Sigmoid colon (tissue), 7 donors: ENCODE measurements around the gene DNAJC12. TPM values are rescaled to one million over a fixed set of nuclear protein-coding genes. Genes with fewer than 3 reads are reported as not detected.
"Not testable (repeated sequence)": the region's sequence is repeated elsewhere in the genome, so short reads cannot be mapped to it uniquely, and the experiment has no call there.

Experiments used
- DNase-seq: peaks from one replicate; pipeline ENCODE4 v3.0.0-alpha.2; 2019
- H3K27ac ChIP-seq, 4 donors: fragments of 200-600 bp; sonication (generic); one replicate each; pipeline ENCODE4 v1.5.1; 2016 to 2019; ENCODE audit warnings: mild to moderate bottlenecking in 1 of 4
- H3K27me3 ChIP-seq, 3 donors: fragments of 200-600 bp; sonication (generic); one replicate each; pipeline ENCODE4 v1.5.1; 2019; ENCODE audit warnings: mild to moderate bottlenecking in 1 of 3
- H3K36me3 ChIP-seq, 4 donors: fragments of 200-600 bp; sonication (generic); one replicate each; pipeline ENCODE4 v1.5.1; 2016 to 2019
- H3K4me1 ChIP-seq, 4 donors: fragments of 200-600 bp; sonication (generic); one replicate each; pipeline ENCODE4 v1.5.1; 2017 to 2019
- H3K4me3 ChIP-seq, 4 donors: fragments of 200-600 bp; sonication (generic); one replicate each; pipeline ENCODE4 v1.5.1; 2017 to 2019; ENCODE audit warnings: mild to moderate bottlenecking in 2 of 4, moderate library complexity in 1 of 4
- H3K9me3 ChIP-seq, 4 donors: fragments of 200-600 bp in 3 of 4; sonication (generic) in 3 of 4; one replicate each; pipeline versions ENCODE4 v1.5.1 to v1.6.1; 2013 to 2019
- EP300 ChIP-seq, 4 donors: sonication (generic); formaldehyde crosslinking; IDR thresholded peaks; one replicate each; pipeline ENCODE4 v1.6.1; 2017; ENCODE audit warnings: antibody characterized with exemption in 4 of 4
- POLR2A ChIP-seq, 2 donors: fragments of 450-650 bp; IDR thresholded peaks; one replicate each; pipeline ENCODE4 v1.6.1; 2016; ENCODE audit warnings: antibody characterized with exemption in 2 of 2, mild to moderate bottlenecking in 2 of 2, moderate library complexity in 2 of 2
- POLR2AphosphoS5 ChIP-seq, 4 donors: sonication (generic); formaldehyde crosslinking; IDR thresholded peaks; one replicate each; pipeline ENCODE4 v1.6.1; 2017; ENCODE audit warnings: antibody characterized with exemption in 4 of 4
- WGBS, 2 donors: extraction: QIAGEN DNeasy Blood & Tissue Kit; methylation state at CpG; one replicate each; pipeline ENCODE4 v1.1.7; 2013; 5-methylcytosine and 5-hydroxymethylcytosine counted together
- intact Hi-C: fragments of 100-400 bp; cut with DNase I; formaldehyde crosslinking; loops from one replicate; pipeline ENCODE4 v1.15.1; 2023
- polyA plus RNA-seq, 3 donors: library from polyadenylated mRNA; stranded (reverse); fragments of 200-250 nt; gene quantifications; one replicate each; pipeline ENCODE4 v1.2.3, GENCODE V29; 2013
- total RNA-seq, 4 donors: library from RNA; depleted of rRNA; stranded (reverse); fragments of >200 nt; gene quantifications; one replicate each; pipeline ENCODE4 v1.1.0, GENCODE V29; 2016
- TF ChIP-seq, protein P1 (sequence below), 4 experiments: fragments of 450-650 bp in 3 of 4; fragments of 200-600 bp in 1 of 4; IDR thresholded peaks; one replicate each; pipeline ENCODE4 v1.5.1; 2016 to 2019; ENCODE audit warnings: antibody characterized with exemption in 4 of 4, mild to moderate bottlenecking in 3 of 4, moderate library complexity in 2 of 4
- donor health status: healthy with polysubstance abuse.
- donor health status: Bipolar disorder and iron deficiency.
- donor health status: healthy.

Gene DNAJC12
- total and polyA plus RNA-seq, 7 donors, result 7.2 to 51.1 (median 12.1) TPM

DNA sequence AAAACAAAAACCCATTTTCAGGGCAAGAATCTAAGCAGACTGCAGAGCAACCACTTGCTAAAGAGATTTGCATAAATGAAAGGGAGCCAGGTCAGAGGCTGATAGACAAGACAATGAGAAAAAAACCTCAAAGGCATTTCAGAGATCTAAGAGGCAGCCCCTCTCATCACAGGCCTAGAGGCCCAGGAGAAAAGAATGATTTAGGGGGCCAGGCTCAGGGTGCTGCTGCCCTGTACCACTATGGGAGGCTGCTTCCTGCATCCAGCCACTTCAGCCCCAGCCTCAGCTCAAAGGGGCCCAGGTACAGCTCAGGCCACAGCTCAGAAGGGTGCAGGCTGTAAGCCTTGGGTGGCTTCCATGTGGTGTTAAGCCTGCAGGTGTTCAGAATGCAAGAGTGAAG lies 3.7 kb upstream of the DNAJC12 start:
- Histone ChIP-seq H3K4me1 (peaks cover 0 to 11% (median 1%) of the 10 kb centered on the region in 4 donors), H3K27ac (no peak overlapping the region), H3K4me3 (no peak overlapping the region), H3K27me3 (no peaks in the 10 kb centered on the region), H3K9me3 (no peaks in the 10 kb centered on the region), H3K36me3 (no peaks in the 10 kb centered on the region)
- DNase-seq, result no peak
- no peak for TF ChIP-seq POLR2A (IDR thresholded peaks at IDR 0.05)
- TF ChIP-seq EP300 (IDR thresholded peaks at IDR 0.05), result no peak
- TF ChIP-seq, protein P1, sequence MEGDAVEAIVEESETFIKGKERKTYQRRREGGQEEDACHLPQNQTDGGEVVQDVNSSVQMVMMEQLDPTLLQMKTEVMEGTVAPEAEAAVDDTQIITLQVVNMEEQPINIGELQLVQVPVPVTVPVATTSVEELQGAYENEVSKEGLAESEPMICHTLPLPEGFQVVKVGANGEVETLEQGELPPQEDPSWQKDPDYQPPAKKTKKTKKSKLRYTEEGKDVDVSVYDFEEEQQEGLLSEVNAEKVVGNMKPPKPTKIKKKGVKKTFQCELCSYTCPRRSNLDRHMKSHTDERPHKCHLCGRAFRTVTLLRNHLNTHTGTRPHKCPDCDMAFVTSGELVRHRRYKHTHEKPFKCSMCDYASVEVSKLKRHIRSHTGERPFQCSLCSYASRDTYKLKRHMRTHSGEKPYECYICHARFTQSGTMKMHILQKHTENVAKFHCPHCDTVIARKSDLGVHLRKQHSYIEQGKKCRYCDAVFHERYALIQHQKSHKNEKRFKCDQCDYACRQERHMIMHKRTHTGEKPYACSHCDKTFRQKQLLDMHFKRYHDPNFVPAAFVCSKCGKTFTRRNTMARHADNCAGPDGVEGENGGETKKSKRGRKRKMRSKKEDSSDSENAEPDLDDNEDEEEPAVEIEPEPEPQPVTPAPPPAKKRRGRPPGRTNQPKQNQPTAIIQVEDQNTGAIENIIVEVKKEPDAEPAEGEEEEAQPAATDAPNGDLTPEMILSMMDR (IDR thresholded peaks at IDR 0.05), result no peak
- TF ChIP-seq POLR2AphosphoS5 (IDR thresholded peaks at IDR 0.05), result no peak
- intact Hi-C loops, result no loop called here

DNA sequence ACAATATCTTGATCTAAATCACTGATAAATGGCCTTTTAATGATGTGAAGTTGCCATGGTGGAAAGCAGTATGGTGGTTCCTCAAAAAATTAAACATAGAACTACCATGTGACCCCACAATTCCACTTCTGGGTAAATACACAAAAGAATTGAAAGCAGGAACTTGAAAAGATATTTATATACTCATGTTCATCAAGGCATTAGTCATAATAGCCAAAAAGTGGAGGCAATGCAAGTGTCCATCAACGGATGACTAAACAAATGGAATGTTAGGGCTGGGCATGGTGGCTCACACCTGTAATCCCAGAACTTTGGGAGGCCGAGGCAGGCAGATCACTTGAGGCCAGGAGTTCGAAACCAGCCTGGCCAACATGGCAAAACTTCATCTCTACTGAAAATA lies 2.0 kb upstream of the DNAJC12 start:
- TF ChIP-seq EP300 (IDR thresholded peaks at IDR 0.05), result no peak
- no peak for TF ChIP-seq POLR2A (IDR thresholded peaks at IDR 0.05)
- TF ChIP-seq, protein P1 (IDR thresholded peaks at IDR 0.05), result no peak
- TF ChIP-seq POLR2AphosphoS5 (IDR thresholded peaks at IDR 0.05), result no peak
- intact Hi-C loops, result no loop called here

DNA sequence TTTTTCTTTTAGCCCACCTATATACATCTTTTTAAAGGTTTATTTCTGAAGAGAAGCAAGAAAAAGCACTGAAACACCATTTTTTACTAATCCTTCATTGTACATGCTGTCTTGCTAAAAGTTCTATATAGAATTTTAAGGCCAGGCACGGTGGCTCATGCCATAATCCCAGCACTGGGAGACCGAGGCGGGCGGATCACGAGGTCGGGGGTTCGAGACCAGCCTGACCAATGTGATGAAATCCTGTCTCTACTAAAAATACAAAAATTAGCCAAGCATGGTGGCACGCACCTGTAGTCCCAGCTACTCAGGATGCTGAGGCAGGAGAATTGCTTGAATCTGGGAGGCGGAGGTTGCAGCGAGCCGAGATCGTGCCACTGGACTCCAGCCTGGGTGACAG lies 1.5 kb upstream of the DNAJC12 start:
- H3K4me3 ChIP-seq, H3K36me3 ChIP-seq, DNase-seq, H3K27me3 ChIP-seq, H3K9me3 ChIP-seq, H3K27ac ChIP-seq, intact Hi-C loops: not testable (repeated sequence)
- 96 to 98% methylated on average over 12 of the region's 12 CpGs for WGBS, 2 donors
- peaks cover 0 to 11% (median 1%) of the 10 kb centered on the region in 4 donors for H3K4me1 ChIP-seq

More for the DNA sequence above, 2.0 kb upstream of the DNAJC12 start:
- H3K4me1 ChIP-seq, result peaks cover 0 to 11% (median 1%) of the 10 kb centered on the region in 4 donors
- no peak overlapping the region for H3K4me3 ChIP-seq
- H3K9me3 ChIP-seq, result no peaks in the 10 kb centered on the region
- DNase-seq, result no peak
- H3K27me3 ChIP-seq, result no peaks in the 10 kb centered on the region
- H3K27ac ChIP-seq, result no peak overlapping the region
- WGBS, 2 donors, result 90 to 93% methylated on average over 3 of the region's 3 CpGs
- no peaks in the 10 kb centered on the region for H3K36me3 ChIP-seq

DNA sequence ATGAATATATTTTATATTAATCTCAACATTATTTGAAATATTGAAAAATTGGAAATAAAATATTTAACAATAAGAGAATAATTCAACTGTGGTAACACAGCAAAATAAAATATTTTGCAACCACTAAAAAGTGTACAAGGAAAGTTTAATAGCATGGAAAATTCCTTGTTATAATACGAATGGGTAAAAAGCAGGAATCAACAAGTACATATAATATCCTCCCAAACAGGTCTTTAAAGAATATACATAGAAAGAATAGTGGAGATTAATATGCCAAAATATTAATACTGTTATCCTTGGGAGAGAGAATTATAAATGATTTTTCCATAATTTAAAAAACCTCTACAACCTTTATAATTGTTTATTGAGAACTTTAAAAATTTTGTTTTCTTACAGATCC lies 1.0 kb downstream of the DNAJC12 start:
- TF ChIP-seq POLR2A (IDR thresholded peaks at IDR 0.05), result no peak
- no peaks in the 10 kb centered on the region for H3K36me3 ChIP-seq
- peak overlapping the region in 2 of 4 donors; percentile 36 to 44 for H3K4me3 ChIP-seq
- H3K9me3 ChIP-seq, result no peaks in the 10 kb centered on the region
- WGBS, 2 donors, result 81 to 91% methylated on average over 1 of the region's 1 CpG
- peaks cover 0 to 11% (median 1%) of the 10 kb centered on the region in 4 donors for H3K4me1 ChIP-seq
- no peak for DNase-seq
- intact Hi-C loops, result no loop called here
- H3K27ac ChIP-seq, result no peak overlapping the region
- H3K27me3 ChIP-seq, result no peaks in the 10 kb centered on the region

DNA sequence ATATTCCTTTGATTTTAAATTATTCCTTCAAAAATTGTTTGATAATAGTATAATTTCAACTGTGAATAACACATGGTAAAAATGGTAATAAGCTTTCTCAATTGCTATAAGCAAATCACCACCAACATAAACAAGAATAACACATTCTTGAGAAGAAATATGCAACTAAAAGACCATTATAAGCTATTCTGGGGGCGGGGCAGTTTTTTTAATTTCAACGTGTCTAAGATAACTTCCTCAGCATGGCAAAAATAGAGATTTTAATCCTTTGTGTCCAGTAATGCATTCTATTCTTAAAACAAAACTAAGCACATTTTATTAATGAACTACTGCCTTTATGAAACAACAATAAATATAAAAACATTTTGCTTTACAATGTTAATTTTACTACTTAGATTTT lies 1.5 kb downstream of the DNAJC12 start:
- Histone ChIP-seq H3K36me3 (no peaks in the 10 kb centered on the region), H3K27ac (no peak overlapping the region), H3K27me3 (no peaks in the 10 kb centered on the region), H3K9me3 (no peaks in the 10 kb centered on the region), H3K4me3 (peak overlapping the region in 1 of 4 donors; percentile 8), H3K4me1 (peaks cover 0 to 11% (median 1%) of the 10 kb centered on the region in 4 donors)
- TF ChIP-seq POLR2A (IDR thresholded peaks at IDR 0.05), result no peak
- TF ChIP-seq, protein P1 (IDR thresholded peaks at IDR 0.05), result no peak
- TF ChIP-seq POLR2AphosphoS5 (IDR thresholded peaks at IDR 0.05), result no peak
- no peak for TF ChIP-seq EP300 (IDR thresholded peaks at IDR 0.05)
- DNase-seq, result no peak
- 53 to 59% methylated on average over 2 of the region's 2 CpGs for WGBS, 2 donors
- intact Hi-C loops, result no loop called here

DNA sequence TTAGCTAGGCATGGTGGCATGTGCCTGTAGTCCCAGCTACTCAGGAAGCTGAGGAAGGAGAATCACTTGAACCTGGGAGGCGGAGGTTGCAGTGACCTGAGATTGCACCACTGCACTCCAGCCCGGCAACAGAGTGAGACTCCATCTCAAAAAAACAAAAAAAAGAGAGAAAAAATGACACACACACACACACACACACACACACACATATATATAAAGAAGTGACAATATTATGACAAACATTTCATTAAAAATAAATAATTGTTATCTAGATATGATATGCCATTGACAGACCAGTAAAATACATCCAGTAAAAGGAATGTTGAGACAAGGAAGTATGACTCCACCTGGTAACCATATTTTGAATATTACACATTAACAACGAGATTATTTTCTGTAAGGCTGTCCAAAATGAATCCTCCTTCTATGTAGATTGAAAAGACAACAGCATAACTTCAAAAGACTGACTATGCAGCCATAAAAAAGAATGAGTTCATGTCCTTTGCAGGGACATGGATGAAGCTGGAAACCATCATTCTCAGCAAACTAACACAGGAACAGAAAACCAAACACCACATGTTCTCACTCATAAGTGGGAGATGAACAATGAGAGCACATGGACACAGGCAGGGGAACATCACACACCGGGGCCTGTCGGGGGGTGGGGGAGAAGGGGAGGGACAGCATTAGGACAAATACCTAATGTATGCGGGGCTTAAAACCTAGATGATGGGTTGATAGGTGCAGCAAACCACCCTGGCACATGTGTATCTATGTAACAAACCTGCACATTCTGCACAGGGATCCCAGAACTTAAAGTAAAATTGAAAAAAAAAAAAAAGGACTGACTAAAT lies 2.2 kb downstream of the DNAJC12 start:
- H3K36me3 ChIP-seq, H3K9me3 ChIP-seq, H3K27me3 ChIP-seq, H3K27ac ChIP-seq, DNase-seq, intact Hi-C loops: not testable (repeated sequence)
- WGBS, 2 donors, result 66 to 74% methylated on average over 6 of the region's 6 CpGs
- peaks cover 0 to 11% (median 1%) of the 10 kb centered on the region in 4 donors for H3K4me1 ChIP-seq
- peak overlapping the region in 1 of 4 donors; percentile 8 for H3K4me3 ChIP-seq
